ENCODE data around the gene UBAC1. TPM values are rescaled to one million over a fixed set of nuclear protein-coding genes. Genes with fewer than 3 reads are reported as not detected.
"Not testable (repeated sequence)": the region's sequence is repeated elsewhere in the genome, so short reads cannot be mapped to it uniquely, and the experiment has no call there.

The UBAC1 gene
- total RNA-seq, 1 experiment from 2014 or later: 24.4 TPM

- no peak for DNase-seq (ENCODE audit: low read depth)
These were observed 59.3 kb downstream of the UBAC1 start for GRCh38 chr9:135901826-135902225.

DNA sequence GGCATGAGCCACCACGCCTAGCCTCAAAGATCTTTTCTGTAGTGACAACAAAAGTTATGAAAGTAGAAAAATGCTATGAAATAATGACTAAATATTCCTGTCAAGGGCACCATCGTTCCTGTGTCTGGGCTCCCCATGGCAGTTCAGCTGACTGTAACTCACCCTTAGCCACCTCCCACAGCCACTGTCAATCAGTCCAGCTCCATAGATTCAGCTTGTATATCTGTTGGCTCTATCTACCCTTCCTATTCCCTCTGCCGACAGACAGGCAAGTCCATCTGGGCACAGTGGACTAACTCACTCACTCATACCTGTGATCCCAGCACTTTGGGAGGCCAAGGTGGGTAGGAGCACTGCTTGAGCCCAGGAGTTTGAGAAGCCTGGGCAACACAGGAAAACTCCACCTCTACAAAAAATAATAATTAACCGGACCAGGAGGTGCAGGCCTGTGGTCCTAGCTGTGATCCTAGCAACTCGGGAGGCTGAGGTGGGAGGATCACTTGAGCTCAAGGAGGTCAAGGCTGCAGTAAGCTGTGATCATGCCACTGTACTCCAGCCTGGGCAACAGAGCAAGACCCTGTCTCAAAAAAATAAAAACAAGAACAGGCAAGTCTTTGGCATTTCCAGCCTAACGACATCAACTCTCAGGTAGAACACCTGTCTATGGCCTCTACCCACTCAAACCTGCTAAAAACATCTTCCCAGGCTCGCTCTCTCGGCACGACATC is 60.0 kb downstream of the UBAC1 start:
- DNase-seq (ENCODE audit: low read depth): no peak

DNA sequence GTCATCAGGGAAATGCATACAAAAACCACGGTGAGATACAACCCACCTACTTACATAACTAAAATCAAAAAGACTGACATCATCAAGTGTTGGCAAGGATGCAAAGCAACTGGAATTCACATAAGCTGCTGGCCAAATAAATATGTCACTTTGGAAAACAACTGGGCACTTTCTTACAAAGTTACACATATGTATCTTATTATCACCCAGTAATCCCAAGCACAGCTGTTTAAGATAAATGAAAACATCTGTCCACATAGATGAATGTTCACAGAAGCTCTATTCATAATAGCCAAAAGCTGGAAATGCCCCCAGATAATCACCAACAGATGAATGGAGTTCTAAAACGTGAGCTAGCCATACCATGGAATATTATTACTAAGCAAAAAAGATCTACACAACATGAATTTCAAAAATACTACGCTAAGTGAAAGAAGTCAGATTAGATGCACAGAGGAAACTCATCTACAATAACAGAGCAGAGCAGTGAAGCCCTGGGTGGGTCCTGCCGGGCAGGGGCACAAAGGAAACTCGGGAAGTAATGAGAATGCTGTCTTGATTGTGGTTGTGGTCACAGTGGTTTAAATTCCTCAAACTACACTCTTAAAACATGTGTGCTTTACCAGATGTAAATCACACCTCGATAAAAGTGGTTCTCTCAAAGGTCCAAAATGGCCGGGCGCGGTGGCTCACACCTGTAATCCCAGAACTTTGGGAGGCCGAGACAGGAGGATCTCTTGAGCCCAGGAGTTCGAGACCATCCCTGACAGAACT is 62.4 kb downstream of the UBAC1 start:
- peak; percentile 76 for DNase-seq (ENCODE audit: low read depth)

GRCh38 chr9:135896626-135897025 is 64.5 kb downstream of the UBAC1 start:
- DNase-seq (ENCODE audit: low read depth): no peak

- no peak for DNase-seq (ENCODE audit: low read depth)
These were observed 65.0 kb downstream of the UBAC1 start for GRCh38 chr9:135896205-135896604.

DNA sequence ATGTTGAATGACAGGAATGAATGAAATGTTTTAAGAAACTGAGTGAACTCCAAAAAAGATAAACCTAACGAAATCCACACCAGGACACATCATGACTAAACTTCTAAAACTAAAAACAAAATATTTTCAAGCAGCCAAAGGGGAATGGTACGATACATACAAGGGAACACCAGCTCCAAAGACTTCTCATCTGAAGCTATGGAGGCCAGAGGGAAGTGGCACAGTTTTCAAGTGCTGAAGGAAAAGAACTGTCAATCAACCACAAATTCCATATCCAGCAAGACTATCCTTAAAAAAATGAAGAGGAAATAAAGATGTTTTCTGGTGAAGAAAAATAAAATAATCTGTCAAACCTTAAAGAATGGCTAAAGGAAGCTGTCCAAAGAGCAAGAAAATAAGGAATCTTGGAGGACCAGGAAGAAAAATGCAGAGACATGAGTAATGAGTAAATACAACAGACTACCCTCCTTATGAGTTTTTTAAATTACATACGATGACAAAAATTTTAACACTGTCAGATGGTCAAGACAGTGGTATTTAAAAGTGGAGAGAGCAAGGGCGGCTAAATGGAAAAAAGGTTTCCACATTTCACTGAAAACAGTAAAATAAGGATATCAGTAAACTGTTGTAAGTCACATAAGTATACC is 65.8 kb downstream of the UBAC1 start:
- no peak for DNase-seq (ENCODE audit: low read depth)

DNA sequence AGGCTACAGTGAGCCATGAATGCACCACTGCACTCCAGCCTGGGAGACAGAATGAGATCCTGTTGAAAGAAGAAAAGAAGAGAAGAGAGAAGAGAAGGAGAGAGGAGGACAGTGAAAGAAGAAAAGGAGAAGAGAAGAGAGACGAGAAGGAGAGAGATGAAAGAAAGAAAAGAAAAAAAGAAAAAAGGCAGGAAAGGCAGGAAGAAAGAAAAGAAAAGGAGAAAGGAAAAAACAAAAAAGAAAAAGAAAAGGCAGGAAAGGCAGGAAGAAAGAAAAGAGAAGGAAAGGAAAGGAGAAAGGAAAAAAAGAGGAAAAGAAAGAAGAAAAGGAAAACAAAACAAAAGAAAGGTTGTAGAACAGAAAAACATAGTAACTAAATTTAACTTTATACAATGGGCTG is 68.1 kb downstream of the UBAC1 start:
- DNase-seq (ENCODE audit: low read depth): no peak

DNA sequence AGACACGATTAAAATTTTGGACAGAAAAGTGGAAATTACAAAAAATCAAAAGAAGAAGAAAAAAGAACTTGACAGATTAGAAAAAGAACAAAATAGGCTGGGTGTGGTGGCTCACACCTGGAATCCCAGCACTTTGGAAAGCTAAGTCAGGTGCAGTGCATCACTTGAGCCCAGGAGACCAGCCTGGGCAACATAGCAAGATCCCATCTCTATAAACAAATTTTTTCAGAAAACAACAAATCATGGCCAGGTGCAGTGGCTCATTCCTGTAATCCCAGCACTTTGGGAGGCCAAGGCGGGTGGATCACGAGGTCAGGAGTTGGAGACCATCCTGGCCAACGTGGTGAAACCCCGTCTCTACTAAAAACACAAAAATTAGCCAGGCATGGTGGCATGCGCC is 68.8 kb downstream of the UBAC1 start:
- not testable (repeated sequence) for DNase-seq (ENCODE audit: low read depth)

DNA sequence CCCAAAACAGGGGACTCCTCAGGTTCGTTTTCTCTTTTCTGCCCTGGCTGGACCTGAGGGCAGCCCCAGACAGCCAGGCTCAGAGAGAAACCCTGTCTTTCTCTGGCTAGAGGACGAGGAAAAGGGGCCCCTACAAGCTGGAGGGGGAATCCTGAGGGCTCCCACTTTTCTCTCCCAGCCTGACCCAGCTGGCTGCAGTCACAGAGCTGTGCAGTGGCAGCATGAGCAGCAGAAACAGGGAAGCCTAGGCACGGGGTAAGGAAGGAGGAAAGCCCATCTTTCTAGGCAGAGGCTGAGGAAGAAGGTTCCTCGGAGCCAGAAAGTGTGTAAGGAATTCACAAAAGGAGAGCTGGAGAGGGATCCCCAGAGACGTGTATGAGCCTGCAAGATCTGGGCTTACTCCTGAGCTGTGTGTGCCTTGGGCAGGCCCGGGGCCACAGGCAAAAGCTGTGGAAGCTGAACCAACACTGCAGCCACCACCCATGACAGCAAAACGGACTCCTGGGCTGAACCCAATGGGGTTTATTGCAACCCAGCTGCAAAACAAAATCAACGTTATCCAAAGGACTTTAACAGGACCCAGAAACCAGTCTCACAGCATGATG is 70.0 kb downstream of the UBAC1 start:
- DNase-seq (ENCODE audit: low read depth): no peak

- no peak for DNase-seq (ENCODE audit: low read depth)
These were observed 70.8 kb downstream of the UBAC1 start for GRCh38 chr9:135890190-135891026.

GRCh38 chr9:135889564-135890189 is 71.5 kb downstream of the UBAC1 start:
- no peak for DNase-seq (ENCODE audit: low read depth)

GRCh38 chr9:135888766-135889394 is 72.3 kb downstream of the UBAC1 start:
- no peak for DNase-seq (ENCODE audit: low read depth)

GRCh38 chr9:135888126-135888765 is 72.9 kb downstream of the UBAC1 start:
- no peak for DNase-seq (ENCODE audit: low read depth)

GRCh38 chr9:135887585-135888050 is 73.6 kb downstream of the UBAC1 start:
- DNase-seq (ENCODE audit: low read depth): no peak

GRCh38 chr9:135887021-135887507 is 74.1 kb downstream of the UBAC1 start:
- peak; percentile 16 for DNase-seq (ENCODE audit: low read depth)

GRCh38 chr9:135886147-135886981 is 74.8 kb downstream of the UBAC1 start:
- DNase-seq (ENCODE audit: low read depth): no peak

DNA sequence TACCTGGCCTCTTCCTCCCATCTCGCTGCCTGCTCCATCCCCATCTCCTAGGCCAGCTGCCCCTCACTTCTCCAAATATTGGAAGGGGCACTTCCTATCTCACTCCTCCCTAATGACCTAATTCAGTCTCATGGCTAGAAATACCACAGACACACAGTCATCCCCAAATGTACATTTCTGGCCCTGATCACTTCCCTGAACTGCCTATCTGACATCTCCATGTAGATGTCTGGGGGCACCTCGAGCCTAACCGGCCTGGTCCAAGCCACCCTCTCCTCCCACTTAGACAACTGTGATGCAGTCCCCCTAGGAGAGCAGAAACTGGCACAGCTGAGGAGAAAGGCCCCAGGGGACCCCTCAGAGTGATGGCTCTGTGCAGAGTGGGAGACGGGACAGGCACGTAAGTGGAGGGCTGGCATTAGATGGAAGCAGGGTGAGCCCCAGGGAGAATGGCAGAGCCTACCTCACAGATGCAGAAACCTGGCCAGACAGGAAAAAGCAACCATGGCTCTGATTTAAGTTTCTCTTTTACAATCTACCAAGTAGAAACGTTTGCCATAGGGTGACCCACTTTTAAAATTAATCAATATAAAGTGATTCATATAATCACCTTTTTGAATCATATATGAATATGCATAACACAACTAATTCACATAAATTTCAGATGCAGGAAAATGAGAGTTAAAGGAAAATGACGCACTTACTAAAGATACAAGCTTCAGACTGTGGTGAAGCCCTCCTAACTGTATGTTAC is 75.9 kb downstream of the UBAC1 start:
- no peak for DNase-seq (ENCODE audit: low read depth)

All from RPMI7951 (cell line).